ENCODE results near the gene TGFBR3.

TGFBR3 gene

GRCh38 chr1:91792489-91793071 lies 93.4 kb downstream of the TGFBR3 start:
- peaks cover 15% of the 10 kb centered on the region for H3K4me1 ChIP-seq (ENCODE audit: insufficient read depth, low read length)
- no peak overlapping the region for H3K4me3 ChIP-seq (ENCODE audit: low read length)

DNA sequence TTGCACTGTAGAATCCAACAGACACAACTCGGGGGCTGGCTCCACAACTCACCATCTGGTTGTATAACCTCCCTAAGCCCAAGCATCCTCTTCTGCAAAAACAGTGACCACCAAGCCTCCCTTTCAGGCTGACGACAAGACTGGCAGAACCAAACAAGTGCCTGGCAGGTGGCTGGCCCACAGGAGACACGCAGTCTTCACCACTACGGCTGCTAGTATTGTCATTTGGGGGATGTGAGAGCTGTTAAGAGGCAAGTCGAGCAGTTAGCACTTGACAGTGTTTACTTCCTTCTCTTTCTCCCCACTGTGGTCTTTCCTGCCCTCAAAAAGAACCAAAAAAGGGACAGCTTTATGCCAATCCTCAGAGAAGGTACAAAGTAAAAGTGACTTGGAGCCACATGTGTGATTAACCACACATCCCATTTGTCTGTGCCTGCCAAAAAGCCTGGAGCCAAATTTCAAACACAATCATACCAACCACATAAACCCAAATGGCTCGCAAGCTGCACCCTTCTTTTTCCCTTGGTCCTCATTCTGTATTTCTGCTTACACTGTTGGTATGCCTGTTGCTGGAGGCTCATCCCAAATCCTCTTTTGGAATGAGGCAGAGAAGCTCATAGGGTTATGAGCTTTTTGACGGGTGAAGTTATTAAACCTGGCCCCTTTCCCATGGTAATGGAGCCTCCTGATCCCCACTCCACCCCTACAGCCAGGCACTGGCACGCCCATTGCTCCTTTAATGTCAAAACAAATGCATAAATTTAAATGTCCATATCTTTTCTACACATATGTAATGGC lies 94.1 kb downstream of the TGFBR3 start:
- no peak overlapping the region for H3K4me3 ChIP-seq (ENCODE audit: low read length)
- H3K27me3 ChIP-seq (ENCODE audit: insufficient read depth, low read length): no peaks in the 10 kb centered on the region
- no peaks in the 10 kb centered on the region for H3K36me3 ChIP-seq (ENCODE audit: insufficient read depth, low read length)

More at GRCh38 chr1:91792489-91793071, 93.4 kb downstream of the TGFBR3 start:
- H3K9me3 ChIP-seq (ENCODE audit: low read length): no peaks in the 10 kb centered on the region
- H2AFZ ChIP-seq (ENCODE audit: low read depth, low read length): no peak overlapping the region
- H3K27me3 ChIP-seq (ENCODE audit: insufficient read depth, low read length): no peaks in the 10 kb centered on the region
- no peaks in the 10 kb centered on the region for H3K36me3 ChIP-seq (ENCODE audit: insufficient read depth, low read length)

DNA sequence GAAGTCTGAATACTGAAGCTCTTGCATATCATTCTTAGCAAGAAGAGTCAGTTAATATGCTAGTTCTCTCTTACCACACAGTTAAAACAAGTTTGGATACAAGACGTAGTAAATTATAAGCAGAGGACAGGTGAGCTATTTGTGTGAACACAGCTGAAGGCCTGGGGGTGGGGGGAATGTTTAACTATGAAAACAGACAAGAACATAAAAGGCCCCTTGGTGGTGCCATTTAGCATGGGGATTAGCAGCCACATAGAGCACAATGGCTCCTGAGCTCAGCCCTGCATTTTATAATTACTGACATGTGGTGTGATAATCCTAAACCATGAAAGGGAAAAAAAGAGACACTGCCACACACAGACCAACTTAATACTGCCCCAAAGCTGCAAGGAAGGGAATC lies 94.8 kb downstream of the TGFBR3 start:
- H3K27me3 ChIP-seq (ENCODE audit: insufficient read depth, low read length): no peaks in the 10 kb centered on the region
- peaks cover 15% of the 10 kb centered on the region for H3K4me1 ChIP-seq (ENCODE audit: insufficient read depth, low read length)
- H2AFZ ChIP-seq (ENCODE audit: low read depth, low read length): no peak overlapping the region
- no peaks in the 10 kb centered on the region for H3K36me3 ChIP-seq (ENCODE audit: insufficient read depth, low read length)
- no peak overlapping the region for H3K4me3 ChIP-seq (ENCODE audit: low read length)
- H3K9me3 ChIP-seq (ENCODE audit: low read length): no peaks in the 10 kb centered on the region

More for the DNA sequence above, 94.1 kb downstream of the TGFBR3 start:
- Histone ChIP-seq H3K4me1 (ENCODE audit: insufficient read depth, low read length) (peaks cover 15% of the 10 kb centered on the region), H3K9me3 (ENCODE audit: low read length) (no peaks in the 10 kb centered on the region), H2AFZ (ENCODE audit: low read depth, low read length) (no peak overlapping the region)

DNA sequence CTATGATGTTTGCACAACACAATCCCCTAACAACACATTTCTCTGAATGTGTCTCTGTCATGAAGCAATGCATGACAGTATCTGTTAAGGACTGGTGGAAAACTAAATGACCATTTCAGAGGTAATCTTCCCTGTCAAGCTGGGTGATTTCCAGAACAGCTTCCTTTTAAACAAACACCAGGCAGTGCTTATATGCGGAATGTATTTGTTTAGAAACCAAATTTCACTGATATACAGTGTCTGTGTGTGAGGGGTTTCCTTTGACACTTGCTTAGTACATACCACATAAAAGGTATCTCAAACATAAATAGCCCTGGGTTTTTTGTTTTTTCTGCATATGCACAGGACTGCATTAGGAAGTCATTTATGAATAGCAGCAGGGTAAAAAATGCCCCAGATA lies 95.6 kb downstream of the TGFBR3 start:
- H3K9me3 ChIP-seq (ENCODE audit: low read length): no peaks in the 10 kb centered on the region
- peaks cover 15% of the 10 kb centered on the region for H3K4me1 ChIP-seq (ENCODE audit: insufficient read depth, low read length)
- H2AFZ ChIP-seq (ENCODE audit: low read depth, low read length): no peak overlapping the region
- H3K36me3 ChIP-seq (ENCODE audit: insufficient read depth, low read length): no peaks in the 10 kb centered on the region
- no peaks in the 10 kb centered on the region for H3K27me3 ChIP-seq (ENCODE audit: insufficient read depth, low read length)
- H3K4me3 ChIP-seq (ENCODE audit: low read length): no peak overlapping the region

- no peaks in the 10 kb centered on the region for H3K27me3 ChIP-seq (ENCODE audit: insufficient read depth, low read length)
- no peak overlapping the region for H3K4me3 ChIP-seq (ENCODE audit: low read length)
- no peak overlapping the region for H2AFZ ChIP-seq (ENCODE audit: low read depth, low read length)
Measured at GRCh38 chr1:91789273-91789997, 96.5 kb downstream of the TGFBR3 start.

DNA sequence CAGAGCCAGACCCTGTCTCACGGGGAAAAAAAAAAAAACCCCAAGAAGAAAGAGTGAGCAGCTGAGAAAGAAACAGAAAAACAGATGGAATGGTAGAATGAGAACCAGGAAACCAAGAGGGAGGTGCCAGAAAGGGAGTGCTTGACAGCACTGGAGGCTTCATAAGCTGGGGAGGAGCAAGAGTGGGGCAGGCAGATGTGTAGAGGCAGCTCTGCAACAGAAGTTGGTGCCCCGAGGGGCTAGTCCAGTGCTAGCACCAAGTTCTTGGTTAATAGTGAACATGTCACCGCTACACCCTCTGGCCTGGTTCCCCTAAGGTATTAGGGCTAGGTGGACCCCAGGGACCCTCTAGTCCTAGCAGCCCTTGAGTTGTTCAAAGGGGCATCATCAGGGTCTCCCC lies 98.0 kb downstream of the TGFBR3 start:
- peaks cover 15% of the 10 kb centered on the region for H3K4me1 ChIP-seq (ENCODE audit: insufficient read depth, low read length)
- H3K9me3 ChIP-seq (ENCODE audit: low read length): no peaks in the 10 kb centered on the region
- no peak overlapping the region for H2AFZ ChIP-seq (ENCODE audit: low read depth, low read length)
- H3K36me3 ChIP-seq (ENCODE audit: insufficient read depth, low read length): no peaks in the 10 kb centered on the region
- no peaks in the 10 kb centered on the region for H3K27me3 ChIP-seq (ENCODE audit: insufficient read depth, low read length)
- no peak overlapping the region for H3K4me3 ChIP-seq (ENCODE audit: low read length)

More at GRCh38 chr1:91789273-91789997, 96.5 kb downstream of the TGFBR3 start:
- Histone ChIP-seq H3K9me3 (ENCODE audit: low read length) (no peaks in the 10 kb centered on the region), H3K36me3 (ENCODE audit: insufficient read depth, low read length) (no peaks in the 10 kb centered on the region), H3K4me1 (ENCODE audit: insufficient read depth, low read length) (peaks cover 15% of the 10 kb centered on the region)

- Histone ChIP-seq H3K4me3 (ENCODE audit: low read length) (no peak overlapping the region), H3K9me3 (ENCODE audit: low read length) (no peaks in the 10 kb centered on the region), H3K4me1 (ENCODE audit: insufficient read depth, low read length) (peaks cover 9% of the 10 kb centered on the region), H3K27me3 (ENCODE audit: insufficient read depth, low read length) (no peaks in the 10 kb centered on the region), H2AFZ (ENCODE audit: low read depth, low read length) (no peak overlapping the region), H3K36me3 (ENCODE audit: insufficient read depth, low read length) (no peaks in the 10 kb centered on the region)
Measured at GRCh38 chr1:91784616-91785015, 101.3 kb downstream of the TGFBR3 start.

DNA sequence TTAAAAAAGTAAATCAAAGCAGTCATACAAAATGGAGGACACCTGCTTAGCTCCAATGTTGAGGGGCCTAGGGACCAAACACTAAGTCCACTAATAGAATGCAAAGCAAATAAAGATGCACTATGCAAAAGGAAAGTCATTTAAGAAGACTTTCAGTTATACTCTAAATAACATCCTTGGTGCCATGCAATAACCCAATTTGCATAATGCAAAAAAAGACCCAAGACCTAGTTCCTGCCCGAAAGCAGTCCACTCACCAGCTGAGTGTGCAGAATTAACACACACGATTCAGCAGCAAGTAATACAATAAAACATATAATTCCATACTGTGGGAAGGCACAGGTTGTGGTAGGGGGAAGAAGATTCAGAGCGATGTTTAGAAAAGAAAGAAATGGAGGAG lies 101.8 kb downstream of the TGFBR3 start:
- Histone ChIP-seq H3K27me3 (ENCODE audit: insufficient read depth, low read length) (no peaks in the 10 kb centered on the region), H3K36me3 (ENCODE audit: insufficient read depth, low read length) (no peaks in the 10 kb centered on the region), H3K9me3 (ENCODE audit: low read length) (no peaks in the 10 kb centered on the region), H3K4me1 (ENCODE audit: insufficient read depth, low read length) (peaks cover 9% of the 10 kb centered on the region), H3K4me3 (ENCODE audit: low read length) (no peak overlapping the region), H2AFZ (ENCODE audit: low read depth, low read length) (no peak overlapping the region)

DNA sequence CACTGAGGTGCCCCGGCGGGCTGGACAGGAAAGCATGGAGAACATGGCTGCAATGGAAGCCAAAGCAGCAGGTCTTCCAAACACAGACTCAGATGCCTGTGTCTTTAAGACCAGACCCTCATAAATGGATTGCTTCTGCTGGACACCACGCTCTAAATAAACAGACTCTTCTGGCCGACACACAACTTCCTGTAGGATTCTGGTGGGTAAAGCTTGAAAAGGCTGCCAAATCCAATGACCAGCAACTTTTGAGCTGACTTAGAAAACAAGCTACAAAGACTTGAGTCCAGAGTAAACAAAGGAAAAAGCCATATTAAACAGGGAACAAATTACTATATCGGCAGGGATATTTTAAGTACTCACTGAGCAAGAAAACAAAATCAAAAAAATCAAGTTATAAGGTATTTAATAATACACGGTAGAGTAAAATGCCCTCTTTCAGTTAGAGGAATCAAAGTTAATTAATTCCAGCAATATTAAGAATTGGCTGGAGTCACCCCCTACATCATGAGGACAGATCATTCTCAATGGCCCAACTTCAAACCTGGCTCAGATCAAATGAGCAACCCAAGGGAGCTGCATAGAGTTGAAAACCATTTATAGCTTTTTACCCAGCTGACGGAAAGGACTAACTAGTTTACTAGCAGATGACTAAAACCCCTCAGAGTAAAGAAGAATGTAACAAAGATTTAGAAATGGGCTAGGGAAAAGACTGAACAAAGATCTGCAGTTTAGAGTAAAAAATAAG lies 102.4 kb downstream of the TGFBR3 start:
- Histone ChIP-seq H2AFZ (ENCODE audit: low read depth, low read length) (no peak overlapping the region), H3K27me3 (ENCODE audit: insufficient read depth, low read length) (no peaks in the 10 kb centered on the region), H3K4me1 (ENCODE audit: insufficient read depth, low read length) (peaks cover 9% of the 10 kb centered on the region), H3K36me3 (ENCODE audit: insufficient read depth, low read length) (no peaks in the 10 kb centered on the region), H3K9me3 (ENCODE audit: low read length) (no peaks in the 10 kb centered on the region), H3K4me3 (ENCODE audit: low read length) (no peak overlapping the region)

DNA sequence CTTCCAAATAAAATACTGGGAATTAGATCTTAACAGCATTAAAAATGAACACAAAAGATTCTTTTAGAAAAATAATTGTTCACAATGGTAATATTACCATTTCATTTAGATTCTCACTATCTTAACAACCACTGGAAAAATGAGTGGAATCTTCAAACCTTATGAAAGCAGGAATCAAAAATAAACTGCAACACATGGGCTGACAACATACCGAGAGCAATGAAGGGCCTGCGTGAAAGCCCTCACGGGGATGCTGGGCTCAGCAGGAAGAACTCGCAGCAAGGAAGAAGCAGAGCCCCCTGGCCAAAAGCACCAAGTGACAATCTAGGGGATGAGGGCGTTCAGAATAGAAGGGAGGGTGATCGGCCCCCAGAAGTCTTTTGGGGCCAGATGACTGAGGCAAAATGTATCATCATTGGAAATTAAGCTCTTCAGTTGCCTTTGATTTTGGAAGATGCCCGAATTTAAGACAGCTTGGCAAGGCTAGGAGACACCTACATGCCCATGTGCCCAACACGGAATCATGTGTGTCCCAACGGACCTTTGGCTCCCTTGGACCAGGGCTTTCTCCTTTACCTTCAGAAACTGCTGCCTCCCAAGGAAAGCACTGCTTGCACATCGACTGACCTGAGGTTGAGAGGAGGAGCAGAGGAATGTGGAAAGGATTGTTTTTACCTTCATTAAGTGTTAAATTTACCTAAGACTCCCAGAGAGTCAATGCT lies 103.9 kb downstream of the TGFBR3 start:
- H3K4me1 ChIP-seq (ENCODE audit: insufficient read depth, low read length): peaks cover 8% of the 10 kb centered on the region
- H2AFZ ChIP-seq (ENCODE audit: low read depth, low read length): no peak overlapping the region
- no peaks in the 10 kb centered on the region for H3K27me3 ChIP-seq (ENCODE audit: insufficient read depth, low read length)
- no peak overlapping the region for H3K4me3 ChIP-seq (ENCODE audit: low read length)
- H3K9me3 ChIP-seq (ENCODE audit: low read length): no peaks in the 10 kb centered on the region
- no peaks in the 10 kb centered on the region for H3K36me3 ChIP-seq (ENCODE audit: insufficient read depth, low read length)

DNA sequence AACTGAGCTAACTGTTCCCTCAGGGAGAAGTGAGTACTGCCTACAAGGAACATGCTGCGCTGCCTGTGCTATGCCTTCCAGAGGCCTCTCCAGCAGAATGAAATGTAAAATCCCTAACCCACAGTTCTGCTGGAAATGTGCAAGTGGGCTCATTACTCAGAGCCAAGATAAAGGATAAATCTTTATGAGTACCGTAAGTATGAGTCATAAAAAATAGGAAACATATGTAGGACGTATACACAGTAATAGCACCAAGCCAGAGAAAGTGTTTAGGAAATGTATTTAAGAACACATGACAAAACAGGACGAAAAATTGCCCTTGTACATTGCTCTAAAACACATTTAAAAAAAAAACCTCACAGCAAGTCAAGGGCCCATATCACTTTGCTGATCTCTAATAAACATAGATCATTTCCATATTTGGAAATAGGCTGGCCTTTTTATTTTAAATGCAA lies 104.6 kb downstream of the TGFBR3 start:
- Histone ChIP-seq H3K36me3 (ENCODE audit: insufficient read depth, low read length) (no peaks in the 10 kb centered on the region), H3K4me3 (ENCODE audit: low read length) (no peak overlapping the region), H3K4me1 (ENCODE audit: insufficient read depth, low read length) (peaks cover 8% of the 10 kb centered on the region), H3K27me3 (ENCODE audit: insufficient read depth, low read length) (no peaks in the 10 kb centered on the region), H2AFZ (ENCODE audit: low read depth, low read length) (no peak overlapping the region), H3K9me3 (ENCODE audit: low read length) (no peaks in the 10 kb centered on the region)

DNA sequence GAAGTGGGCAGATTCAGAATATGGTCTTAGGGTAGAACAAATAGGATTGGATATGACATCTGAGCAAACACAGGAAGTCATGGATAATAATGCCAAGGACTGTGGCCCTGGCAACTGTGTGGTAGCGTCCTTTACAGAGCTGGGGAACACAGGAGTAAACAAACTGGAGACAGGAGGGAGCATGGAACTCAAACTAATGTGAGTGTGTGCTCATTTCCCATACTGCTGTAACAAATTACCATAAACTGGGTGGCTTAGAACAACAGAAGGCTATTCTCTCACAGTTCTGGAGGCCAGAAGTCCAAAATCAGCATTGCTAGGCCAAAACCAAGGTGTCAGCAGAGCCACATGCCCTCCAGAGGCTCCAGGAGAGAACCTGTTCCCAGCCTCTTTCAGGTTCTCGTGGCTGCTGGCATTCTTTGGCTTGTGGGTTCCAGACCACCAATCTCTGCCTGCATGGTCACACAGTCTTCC lies 106.4 kb downstream of the TGFBR3 start:
- Histone ChIP-seq H2AFZ (ENCODE audit: low read depth, low read length) (no peak overlapping the region), H3K36me3 (ENCODE audit: insufficient read depth, low read length) (no peaks in the 10 kb centered on the region), H3K27me3 (ENCODE audit: insufficient read depth, low read length) (no peaks in the 10 kb centered on the region), H3K4me3 (ENCODE audit: low read length) (no peak overlapping the region), H3K9me3 (ENCODE audit: low read length) (no peaks in the 10 kb centered on the region), H3K4me1 (ENCODE audit: insufficient read depth, low read length) (peaks cover 8% of the 10 kb centered on the region)
